Activated naive CD4-positive, alpha-beta T cell treated with anti-CD3 and anti-CD28 coated beads, Interleukin-2, amount 50 U/mL, for 16 hours (primary cell): Measurements from ENCODE around the gene IFT80.
"Not testable (repeated sequence)": the region's sequence is repeated elsewhere in the genome, so short reads cannot be mapped to it uniquely, and the experiment has no call there.

Experiments used
- DNase-seq: peaks from one replicate; pipeline ENCODE4 v3.0.0-alpha.2; 2020

IFT80 gene

DNA sequence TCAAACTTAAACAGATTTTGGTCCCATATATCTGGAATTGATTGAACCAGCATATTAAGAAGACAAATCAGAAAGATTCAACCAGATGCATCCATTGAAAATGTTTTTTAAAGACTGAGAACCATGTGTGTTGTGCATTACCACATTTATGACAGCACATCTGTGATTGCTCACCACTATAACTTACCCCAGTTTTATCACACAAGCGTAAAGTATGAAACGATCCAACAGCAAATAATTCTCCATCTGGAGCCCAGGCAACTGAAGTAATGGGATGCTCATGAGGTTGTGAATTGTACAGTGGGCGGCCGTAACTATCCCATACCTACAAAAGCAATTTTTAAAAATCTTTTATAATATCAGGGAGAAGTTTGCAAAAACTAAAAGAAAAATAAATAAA, 43.2 kb downstream of the IFT80 start:
- no peak for DNase-seq

DNA sequence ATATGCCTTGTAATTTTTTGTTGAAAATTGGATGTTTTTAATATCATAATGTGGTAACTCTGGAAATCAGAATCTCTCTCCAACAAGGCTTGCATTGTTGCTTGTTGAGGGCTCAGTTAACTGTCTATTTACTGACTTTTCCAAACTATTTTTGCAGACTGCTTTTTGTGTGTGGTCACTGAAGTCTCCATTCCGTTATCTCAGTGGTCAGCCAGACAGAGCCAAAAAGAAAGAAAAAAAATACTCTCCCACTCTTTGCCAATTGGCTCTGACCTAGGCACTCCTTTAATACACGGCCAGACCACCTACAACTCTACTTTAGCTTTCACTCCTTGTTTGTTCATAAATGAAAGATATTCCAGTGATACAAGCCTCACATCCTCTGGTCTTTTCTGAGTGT, 52.5 kb downstream of the IFT80 start:
- DNase-seq, result no peak

DNA sequence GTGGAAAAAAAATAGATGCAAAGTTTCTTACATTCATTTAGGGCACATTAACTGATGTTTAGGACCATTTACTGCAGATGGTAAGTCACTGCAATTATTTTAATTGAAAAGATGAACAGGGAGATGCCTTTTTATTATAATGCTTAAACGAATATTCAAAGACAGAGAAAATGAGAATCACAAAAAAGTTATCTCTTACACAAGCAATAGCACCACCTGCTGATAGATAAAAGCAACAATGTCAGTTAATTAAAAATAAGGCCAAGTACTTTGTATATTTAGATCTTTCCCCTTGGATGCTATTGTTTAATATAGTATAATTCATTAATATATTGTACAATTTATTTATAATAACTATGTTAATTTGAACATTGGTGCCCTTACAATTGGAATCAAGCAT, 55.9 kb downstream of the IFT80 start:
- no peak for DNase-seq

DNA sequence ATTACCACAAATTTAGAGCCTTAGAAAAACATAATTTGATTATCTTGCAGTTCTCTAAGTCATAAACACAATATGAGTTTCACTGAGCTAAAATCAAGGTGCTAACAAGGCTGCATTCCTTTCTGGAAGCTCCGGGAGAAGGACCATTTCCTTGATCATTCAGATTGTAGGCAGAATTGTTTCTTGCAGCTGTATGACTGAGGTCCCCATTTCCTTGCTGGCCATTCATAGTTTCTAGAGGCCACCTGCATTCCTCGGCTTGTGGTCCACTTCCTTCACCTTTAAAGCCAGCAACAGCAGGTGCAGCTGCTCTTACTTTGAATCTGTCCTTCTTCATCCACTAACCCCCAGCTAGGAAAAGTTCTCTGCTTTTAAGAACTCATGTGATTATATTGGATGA, 58.7 kb downstream of the IFT80 start:
- DNase-seq, result no peak

DNA sequence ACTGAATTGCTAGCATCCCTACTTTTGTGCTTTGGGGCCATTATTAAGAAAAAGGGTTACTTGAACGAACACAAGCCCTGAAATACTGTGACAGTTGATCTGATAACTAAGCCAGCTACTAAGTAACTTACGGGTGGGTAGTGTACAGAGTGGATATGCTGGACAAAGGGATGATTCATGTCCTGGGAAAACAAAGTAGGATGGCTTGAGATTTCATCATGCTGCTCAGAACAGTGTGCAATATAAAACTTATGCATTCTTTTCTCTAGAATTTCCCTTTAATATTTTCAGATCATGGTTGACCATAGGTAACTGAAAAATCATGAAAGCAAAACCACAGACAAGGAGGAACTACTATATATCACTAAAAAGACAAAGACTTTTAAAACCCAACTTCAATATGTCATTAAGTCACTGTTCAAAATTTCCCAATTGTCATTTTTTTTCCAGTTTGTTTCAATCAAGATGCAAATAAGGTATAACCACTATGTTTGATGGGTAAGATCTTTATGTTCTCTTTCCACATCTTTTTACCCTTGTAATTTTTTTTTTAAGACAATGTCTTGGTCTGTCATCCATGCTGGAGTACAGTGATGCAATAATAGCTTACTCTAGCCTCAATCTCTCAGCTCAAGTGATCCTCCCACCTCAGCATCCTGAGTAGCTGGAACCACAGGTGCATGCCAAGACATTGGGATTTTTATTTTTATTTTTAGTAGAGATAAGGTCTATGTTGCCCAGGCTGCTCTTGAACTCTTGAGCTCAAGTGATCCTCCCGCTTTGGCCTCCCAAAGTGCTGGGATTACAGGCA, 67.7 kb downstream of the IFT80 start:
- DNase-seq, result no peak

DNA sequence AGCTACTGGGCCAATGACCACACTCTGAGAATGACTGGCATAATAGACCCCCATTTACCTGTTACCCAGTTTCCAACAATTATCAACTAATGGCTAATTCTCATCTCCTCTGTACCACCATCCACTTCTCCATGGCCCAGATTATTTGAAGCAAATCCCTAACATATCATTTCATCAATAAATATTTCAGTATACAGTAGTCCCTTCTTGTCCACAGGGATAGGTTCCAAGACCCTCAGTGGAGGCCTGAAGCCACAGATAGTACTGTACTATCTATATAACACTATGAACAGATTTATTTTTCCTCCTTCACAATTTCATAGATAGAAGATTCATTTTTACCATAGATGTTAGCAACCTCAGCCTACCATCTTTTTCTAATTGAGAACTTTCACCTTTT, 68.3 kb downstream of the IFT80 start:
- no peak for DNase-seq

DNA sequence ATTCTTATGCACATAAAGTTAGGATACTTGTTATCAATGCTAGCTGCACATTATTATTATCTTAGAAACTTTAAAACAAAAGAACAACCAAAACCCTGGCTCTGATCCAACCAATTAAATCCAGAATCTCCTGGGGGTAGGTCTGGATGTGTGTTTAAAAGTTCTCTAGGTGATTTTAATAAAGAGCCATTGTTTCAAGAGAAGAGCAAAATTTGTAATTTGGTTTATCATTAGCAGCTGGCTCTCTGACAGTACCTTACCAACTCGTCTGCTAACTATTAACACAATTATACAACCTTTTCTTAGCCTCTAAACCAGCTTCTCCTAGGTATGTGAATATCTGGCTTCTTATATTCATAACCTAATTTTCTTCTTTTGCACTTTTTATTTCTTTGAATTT, 68.9 kb downstream of the IFT80 start:
- DNase-seq, result no peak

DNA sequence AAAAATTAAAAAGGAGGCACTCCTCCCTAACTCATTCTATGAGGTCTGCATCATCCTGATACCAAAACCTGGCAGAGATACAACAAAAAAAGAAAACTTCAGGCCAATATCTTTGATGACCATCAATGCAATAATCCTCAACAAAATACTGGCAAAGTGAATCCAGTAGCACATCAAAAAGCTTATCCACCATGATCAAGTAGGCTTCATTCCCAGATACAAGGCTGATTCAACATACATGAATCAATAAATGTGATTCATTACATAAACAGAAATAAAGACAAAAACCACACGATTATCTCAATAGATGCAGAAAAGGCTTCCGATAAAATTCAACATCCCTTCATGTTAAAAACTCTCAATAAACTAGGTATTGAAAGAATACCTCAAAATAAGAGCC, 72.7 kb downstream of the IFT80 start:
- DNase-seq, result not testable (repeated sequence)

DNA sequence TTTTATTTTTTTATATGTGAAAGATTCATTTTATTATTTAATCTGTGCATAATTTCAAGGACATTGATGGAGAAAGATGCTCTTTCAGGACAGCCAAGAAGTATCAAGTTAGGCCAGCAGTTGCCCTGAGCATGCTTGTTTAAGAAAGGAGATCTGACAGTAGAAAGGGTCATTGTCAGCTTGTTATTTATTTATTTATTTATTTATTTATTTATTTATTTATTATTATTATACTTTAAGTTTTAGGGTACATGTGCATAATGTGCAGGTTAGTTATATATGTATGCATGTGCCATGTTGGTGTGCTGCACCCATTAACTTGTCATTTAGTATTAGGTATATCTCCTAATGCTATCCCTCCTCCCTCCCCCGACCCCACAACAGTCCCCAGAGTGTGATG, 77.2 kb downstream of the IFT80 start:
- DNase-seq, result not testable (repeated sequence)

DNA sequence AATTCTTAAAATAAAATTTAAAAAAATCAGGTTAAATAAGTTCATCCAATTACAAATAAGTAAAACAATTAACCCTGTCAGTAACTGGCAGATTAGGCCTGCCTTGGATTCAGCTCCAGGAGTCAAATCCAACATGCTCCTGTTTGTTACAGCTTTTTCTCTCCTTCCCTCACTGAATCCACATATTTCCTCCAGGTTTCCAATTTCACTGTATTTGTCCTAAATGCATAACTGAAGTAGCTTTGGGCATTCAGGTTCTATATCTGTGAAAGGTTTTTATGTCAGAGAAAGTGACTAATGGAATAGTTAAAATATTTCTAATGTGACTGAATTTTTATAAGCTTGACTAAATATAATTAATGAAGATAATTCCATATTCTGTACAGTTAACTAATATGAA, 79.7 kb downstream of the IFT80 start:
- DNase-seq, result no peak

DNA sequence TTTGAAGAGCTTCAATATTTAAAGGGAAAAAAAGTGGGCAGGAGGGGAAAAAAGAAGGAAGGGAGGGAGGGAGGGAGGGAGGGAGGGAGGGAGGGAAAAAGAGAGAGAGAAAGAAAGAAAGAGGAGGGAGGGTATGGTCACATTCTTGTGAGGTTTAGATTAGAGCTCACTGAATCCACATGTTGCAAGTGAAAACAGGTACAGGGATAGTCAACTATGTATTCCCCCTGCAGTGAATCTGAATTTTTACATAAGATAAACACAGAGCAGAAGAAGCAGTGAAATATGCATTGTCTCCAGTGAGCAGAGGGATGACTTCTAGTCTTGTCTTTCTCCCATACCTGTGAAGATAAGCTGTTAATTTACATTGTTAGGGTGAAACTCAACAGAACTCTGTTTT, 84.0 kb downstream of the IFT80 start:
- no peak for DNase-seq

DNA sequence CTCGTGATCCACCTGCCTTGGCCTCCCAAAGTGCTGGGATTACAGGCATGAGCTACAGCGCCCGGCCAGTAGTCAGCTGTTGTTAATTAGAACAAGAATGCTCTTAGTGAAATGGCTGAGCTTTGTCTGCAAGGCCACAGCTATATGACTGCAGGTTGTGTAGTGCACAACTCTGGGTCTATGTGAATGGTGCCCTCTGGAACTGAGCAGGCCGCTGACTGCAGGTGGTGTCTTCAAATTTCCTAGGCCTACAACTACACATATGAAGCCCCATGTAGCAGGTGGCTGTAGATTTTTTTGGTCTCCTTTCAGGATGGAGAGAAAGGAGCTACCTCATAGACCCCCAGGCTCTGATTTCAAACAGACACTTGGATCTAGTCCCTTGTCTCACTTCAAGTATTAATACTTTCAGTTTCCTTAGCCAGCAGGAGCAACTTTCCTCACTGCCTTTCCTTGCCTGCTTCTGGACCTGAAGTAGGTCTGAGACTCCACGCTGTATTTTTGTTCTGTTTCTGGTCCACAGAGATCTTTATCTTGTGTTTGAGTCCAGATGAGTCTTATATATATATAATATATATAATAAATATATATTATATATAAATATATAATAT, 86.9 kb downstream of the IFT80 start:
- no peak for DNase-seq

DNA sequence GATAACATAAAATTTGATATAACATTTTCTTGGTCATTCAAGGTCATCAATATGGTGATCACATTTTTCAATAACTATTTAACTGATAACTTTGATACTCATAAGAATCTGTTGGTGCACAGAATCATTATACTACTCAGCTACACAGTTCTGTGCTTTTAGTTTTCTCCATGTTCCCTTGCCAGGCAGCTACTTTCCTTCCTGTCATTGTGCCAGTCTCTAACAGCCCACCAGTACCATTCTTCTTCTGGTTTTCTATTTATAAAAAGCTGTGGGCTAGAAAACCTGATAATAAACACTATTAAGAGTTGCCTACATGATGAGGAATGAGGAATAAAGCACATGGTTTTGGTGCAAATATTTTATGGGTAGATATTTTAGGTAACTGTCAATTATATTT, 96.2 kb downstream of the IFT80 start:
- no peak for DNase-seq

DNA sequence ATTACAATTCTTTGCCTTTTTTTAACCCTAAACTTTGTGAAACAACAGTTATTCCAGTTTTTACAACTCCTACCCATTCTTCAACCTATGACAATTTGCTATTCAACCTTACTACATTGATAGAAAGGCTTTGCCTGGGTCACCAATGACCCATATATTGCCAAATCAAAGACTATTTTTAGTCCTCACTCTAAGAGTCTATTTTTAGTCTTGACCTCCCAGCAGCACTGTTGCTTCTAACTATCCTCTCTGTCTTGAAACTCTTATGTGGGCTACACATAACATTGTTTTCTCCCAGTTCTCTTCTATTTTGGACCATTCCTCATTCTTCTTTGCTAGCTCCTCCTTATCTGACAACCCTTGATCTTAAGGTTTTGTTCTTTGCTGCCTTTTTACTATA, 102.4 kb downstream of the IFT80 start:
- no peak for DNase-seq

DNA sequence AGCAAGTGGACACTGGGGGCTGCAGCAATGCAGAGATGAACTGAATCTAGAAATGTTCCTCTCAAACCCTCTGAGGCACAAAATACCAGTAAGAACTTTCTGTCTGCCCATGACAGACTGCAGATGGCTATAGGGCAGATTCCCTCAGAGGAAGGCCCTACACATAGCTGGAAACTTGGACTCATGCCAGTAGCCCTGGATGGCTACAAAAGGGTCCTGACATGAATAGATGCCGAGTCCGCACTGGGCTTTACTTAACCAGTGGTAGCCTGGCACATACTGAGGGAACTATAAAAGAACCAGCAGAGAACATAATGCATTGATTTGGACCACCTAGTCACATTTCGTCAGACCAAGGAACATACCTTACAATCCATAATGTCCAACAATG, 107.1 kb downstream of the IFT80 start:
- DNase-seq, result no peak

DNA sequence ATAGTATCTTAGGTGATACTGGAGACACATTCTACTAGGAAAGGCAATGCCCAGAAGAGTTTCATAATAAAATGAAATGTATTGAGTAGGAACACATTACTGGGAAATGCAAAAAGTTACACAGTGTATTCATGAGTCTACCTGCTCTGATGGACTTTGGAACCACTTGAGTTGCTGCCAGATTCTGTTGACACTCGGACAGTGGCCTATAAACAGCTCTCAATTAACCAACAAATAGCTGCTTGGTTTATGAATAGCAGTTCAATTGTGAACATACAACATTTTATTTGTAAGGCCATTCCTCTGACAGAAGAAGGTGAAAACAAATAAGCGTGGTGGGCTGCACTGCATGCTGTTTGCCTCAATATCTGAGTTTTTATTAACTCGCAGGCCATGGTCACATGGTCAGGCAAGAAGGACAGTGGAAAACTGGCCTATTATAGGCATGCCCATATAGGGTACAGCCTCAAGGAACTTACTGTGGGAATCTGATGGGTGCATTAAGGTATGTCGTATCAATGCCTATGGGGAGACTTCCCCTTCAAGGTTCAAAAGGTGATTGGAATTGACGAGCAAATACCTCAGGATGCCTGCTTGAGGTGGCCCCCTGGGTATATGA, 107.6 kb downstream of the IFT80 start:
- no peak for DNase-seq

DNA sequence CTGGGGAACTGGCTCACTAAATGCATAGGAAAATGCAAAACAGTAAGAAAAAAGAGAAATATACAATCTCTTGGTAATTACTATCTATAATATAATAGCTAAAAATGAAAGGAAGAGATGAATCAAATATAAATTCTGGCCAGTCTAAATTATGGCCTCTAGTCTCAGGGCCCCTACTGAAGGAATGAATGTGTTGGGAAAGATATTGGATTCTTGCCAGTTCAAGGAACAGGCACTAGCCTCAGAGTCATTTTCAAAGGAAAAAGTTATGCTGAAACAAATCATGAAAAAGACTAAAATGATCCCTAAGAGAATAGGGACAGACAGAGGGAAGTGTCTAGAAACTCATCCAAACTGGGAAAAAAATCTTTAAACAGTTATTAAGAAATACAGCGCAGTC, 111.4 kb downstream of the IFT80 start:
- no peak for DNase-seq

DNA sequence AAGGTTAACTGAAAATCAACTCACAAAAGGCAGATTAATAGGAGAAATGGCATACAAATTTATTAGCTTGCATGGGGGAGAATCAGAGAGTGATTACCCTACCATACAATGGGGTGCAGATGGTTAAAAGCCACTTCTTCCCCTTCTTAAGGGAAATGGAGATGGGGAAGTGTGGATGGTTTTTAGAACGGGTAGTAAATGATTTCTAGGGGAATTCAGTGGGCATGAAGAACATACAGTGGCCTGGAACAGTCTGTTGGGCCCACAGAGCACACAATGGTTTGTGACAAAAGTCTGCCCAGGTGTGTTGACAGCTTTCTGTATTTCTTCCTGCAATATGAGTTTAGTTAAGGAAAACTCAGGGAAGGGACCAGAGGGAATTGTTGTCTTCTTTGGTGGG, 112.8 kb downstream of the IFT80 start:
- no peak for DNase-seq

DNA sequence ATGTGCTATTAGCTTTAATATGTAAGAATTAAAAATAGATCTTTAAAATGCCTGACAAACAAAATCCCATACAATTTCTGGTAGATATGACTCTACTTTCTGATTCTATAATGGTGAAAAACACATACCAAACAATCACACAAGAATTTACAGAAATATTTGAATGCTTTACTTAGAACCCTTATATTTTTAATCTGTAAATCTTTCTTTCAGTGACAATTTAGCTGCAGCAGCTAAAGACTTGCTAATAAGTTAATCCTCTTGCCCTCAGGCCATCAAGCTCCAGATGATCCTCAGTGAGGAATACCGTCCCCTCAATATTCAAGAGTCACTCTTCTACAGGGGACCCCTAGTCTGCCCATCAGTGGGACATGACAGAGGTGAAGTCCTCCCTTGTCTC, 118.2 kb downstream of the IFT80 start:
- no peak for DNase-seq

DNA sequence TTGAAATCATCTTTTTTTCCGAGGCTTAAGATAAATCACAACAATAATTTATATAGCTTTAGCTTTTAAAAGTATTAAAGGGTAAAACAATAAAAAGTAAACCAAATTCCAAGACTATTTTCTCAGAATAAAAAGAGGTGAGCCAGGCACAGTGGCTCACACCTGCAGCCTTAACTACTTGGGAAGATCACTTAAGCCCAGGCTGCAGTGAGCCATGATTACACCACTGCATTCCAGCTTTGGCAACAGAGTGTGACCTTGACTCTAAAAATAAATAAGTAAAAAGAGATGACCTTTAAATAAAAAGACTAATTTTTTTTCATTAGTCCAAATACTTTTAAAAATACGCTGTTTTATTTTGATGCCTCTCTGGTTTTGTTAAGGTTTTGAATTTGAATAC, 119.4 kb downstream of the IFT80 start:
- no peak for DNase-seq

DNA sequence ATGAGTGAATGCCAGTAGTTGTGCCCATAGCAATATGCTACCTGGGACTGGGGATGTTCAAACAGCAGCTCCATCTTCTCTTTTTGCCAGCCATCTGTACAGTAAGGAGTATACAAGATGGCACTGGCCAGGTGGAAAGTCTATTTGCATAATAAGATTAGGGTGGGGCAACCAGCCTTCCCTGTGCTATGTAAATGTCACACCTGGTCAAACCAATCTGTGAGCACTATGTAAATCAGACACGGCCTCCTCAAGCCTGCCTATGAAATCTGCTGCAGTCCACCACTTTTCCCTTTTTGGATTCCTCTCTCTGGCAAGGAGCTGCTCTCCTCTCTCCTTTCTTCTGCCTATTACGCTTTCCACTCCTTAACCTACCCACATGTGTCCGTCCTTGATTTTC, 120.8 kb downstream of the IFT80 start:
- no peak for DNase-seq

DNA sequence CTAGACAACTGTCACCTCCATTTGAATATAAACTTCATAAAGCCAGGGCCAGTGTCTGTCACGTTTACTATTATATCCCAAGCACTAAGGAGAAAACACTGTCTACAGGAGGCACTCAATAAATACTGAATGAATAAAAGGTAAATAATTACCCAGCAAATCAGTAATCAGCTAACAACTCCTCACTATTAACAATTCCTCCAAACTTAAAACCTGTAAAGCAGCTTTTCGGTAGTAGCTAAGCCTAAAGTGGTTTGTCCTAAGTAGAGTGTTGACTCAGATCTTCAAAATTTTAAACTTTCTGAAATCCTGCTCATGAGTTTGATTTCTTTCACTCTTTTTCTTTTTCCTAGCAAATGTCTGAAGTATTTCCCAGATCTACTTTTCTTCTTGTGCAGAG, 133.9 kb downstream of the IFT80 start:
- DNase-seq, result no peak

DNA sequence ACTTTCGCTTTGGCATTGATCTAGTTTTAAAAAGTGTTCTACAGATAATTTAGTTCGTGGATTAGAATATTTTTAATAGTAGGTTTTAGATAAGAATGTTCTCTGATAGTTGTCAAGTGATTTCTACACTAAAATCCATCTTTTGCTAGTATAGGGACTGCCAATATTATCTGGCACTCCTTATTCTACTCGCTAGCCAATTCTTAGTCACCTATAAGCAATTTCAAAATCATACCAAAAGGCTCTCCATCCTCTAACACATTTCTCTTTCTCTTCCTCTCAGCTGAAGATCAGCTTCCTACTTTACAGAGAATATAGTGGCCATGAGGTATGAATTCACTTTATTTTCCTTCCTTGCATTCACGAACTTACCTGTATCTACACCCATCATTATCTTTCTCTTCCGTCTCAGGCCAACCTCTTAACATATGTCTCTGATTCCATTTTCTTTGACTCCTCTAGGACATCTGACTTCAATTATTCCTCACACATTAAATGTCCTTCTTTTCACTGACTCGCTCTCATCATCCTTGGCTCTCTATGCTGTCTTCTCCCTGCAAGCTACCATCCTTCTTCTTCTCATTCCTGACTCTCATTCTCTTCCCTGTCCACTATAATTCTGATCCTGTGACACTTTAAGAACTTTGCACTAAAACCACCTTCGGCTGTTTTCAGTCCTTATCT, 138.3 kb downstream of the IFT80 start:
- DNase-seq, result no peak

DNA sequence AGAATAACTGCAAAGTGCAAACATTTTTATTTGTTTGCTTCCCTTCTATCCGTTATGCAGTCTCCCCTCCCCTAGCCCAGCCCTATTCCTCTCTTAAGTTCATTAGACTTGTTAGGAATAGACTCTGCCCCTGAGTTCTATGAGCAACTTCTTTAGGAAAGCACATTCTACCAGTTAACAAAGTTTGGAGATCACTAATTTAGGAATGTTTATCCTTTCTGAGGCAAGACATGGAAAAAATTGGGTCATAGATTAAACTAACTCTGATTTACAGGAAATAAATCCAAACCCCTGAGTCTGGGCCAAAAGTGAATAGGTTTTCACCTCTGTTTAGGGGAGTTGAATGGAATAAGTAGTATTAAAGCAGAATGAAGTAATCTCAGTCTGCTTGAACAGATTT, 139.4 kb downstream of the IFT80 start:
- DNase-seq, result no peak
